HL-60 (cell line): ENCODE results near the gene PKD1.

Source experiments
- DNase-seq, 2 experiments: peaks; one replicate each; pipeline ENCODE4 v3.0.0-alpha.2; 2010 to 2020; ENCODE audit warnings: low read depth in 1 of 2, low spot score in 1 of 2
- H3K27ac ChIP-seq: fragments of 250-450 bp; sonication (Bioruptor Pico); replicated peaks from 2 replicates; pipeline ENCODE4 v1.5.1; 2020; ENCODE audit warnings: mild to moderate bottlenecking, moderate library complexity
- H3K27me3 ChIP-seq: fragments of 250-450 bp; sonication (Bioruptor Pico); 2 replicates; pipeline ENCODE4 v1.5.1; 2021; ENCODE audit warnings: mild to moderate bottlenecking, moderate library complexity; ENCODE audit not compliant: insufficient read depth, poor library complexity, severe bottlenecking
- H3K4me3 ChIP-seq: replicated peaks from 2 replicates; pipeline ENCODE4 v1.5.1; 2011; ENCODE audit warnings: mild to moderate bottlenecking, control low read depth, low read length; ENCODE audit not compliant: insufficient read depth
- CTCF ChIP-seq: IDR thresholded peaks from one replicate; pipeline ENCODE4 v1.5.1; 2011; ENCODE audit warnings: low read length, control low read depth, inconsistent platforms; ENCODE audit not compliant: insufficient read depth
- GABPA ChIP-seq: IDR thresholded peaks from 2 replicates; pipeline ENCODE4 v1.6.1; 2012; ENCODE audit warnings: low read depth
- POLR2AphosphoS5 ChIP-seq: IDR thresholded peaks from 2 replicates; pipeline ENCODE4 v1.6.1; 2012; ENCODE audit warnings: low read depth
- SPI1 ChIP-seq: IDR thresholded peaks from 2 replicates; pipeline ENCODE4 v1.6.1; 2012; ENCODE audit warnings: low read depth, mild to moderate bottlenecking, borderline replicate concordance
- TF ChIP-seq, protein P1 (sequence below): IDR thresholded peaks from 2 replicates; pipeline ENCODE4 v1.6.1; 2012; ENCODE audit warnings: low read depth; ENCODE audit not compliant: insufficient replicate concordance

PKD1 gene

DNA sequence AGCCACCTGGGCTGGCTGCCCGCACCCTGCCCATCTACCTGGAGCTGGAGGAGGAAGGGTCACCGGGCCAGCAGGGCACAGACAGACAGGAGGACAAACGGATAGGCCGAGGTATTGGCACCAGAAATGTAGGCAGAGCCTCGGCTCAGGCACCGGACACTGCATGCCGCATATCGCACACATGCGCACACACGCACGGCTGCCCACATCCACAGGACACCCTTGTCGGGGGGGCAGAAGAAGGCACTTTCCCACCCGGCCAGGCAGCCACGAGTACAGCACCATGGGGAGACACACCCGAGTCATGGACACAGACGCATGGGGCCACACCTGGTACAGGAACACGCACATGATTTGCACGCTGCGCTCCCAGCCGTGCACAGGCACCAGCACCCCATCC lies 46.3 kb upstream of the PKD1 start:
- peaks cover 3% of the 10 kb centered on the region for H3K27me3 ChIP-seq
- no peak overlapping the region for H3K27ac ChIP-seq
- no peak overlapping the region for H3K4me3 ChIP-seq
- no peak for DNase-seq
- TF ChIP-seq GABPA: no peak
- TF ChIP-seq, protein P1, sequence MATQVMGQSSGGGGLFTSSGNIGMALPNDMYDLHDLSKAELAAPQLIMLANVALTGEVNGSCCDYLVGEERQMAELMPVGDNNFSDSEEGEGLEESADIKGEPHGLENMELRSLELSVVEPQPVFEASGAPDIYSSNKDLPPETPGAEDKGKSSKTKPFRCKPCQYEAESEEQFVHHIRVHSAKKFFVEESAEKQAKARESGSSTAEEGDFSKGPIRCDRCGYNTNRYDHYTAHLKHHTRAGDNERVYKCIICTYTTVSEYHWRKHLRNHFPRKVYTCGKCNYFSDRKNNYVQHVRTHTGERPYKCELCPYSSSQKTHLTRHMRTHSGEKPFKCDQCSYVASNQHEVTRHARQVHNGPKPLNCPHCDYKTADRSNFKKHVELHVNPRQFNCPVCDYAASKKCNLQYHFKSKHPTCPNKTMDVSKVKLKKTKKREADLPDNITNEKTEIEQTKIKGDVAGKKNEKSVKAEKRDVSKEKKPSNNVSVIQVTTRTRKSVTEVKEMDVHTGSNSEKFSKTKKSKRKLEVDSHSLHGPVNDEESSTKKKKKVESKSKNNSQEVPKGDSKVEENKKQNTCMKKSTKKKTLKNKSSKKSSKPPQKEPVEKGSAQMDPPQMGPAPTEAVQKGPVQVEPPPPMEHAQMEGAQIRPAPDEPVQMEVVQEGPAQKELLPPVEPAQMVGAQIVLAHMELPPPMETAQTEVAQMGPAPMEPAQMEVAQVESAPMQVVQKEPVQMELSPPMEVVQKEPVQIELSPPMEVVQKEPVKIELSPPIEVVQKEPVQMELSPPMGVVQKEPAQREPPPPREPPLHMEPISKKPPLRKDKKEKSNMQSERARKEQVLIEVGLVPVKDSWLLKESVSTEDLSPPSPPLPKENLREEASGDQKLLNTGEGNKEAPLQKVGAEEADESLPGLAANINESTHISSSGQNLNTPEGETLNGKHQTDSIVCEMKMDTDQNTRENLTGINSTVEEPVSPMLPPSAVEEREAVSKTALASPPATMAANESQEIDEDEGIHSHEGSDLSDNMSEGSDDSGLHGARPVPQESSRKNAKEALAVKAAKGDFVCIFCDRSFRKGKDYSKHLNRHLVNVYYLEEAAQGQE: no peak
- no peak for TF ChIP-seq POLR2AphosphoS5
- TF ChIP-seq SPI1: no peak
- TF ChIP-seq CTCF: no peak

DNA sequence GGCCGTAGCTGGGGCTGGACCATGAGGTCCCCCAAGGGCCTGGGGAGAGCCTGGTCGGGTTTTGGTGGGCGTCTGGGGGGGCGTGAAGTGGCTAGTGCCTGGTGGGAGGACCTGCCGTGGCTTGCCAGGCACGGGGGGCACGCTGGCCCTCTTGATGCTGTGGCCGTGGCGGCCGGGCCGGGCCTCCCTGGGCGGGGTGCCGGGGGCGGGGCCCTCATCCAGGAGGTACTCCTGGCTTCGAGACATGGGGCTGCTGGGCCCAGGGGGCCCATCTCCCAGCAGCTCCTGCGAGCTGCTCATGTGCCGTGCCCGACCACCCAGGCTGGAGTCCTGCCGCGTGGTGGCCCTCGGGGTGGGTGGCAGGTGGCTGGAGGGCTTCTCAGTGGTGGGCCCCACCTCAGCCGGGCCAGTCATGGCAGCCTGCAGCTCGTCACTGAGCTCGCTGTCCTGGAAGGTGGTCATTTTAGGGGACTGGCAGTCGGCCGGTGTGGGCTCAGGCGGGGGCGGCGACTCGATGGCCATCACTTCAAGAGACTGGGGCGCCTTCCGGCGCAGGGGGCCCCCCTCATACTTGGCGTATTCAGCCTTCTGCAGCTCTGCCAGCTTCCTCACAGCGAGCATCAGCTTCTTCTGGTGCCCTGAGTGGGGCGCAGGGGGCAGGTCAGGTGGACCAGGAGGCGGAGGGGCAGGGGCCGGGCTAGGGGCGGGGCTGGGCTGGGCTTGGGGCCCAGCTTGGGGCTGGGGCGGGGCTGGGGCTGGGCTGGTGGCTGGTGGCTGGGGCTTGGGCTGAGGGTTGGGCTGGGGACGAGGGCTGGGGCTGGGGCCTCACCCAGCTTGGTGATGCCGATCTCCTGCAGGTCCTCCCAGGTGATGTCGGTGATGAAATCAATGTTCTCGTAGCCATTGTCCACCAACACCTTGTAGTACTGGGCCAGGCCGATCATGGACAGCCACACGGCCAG lies 45.5 kb upstream of the PKD1 start:
- no peak for DNase-seq
- no peak overlapping the region for H3K27ac ChIP-seq
- H3K4me3 ChIP-seq: no peak overlapping the region
- H3K27me3 ChIP-seq: peaks cover 3% of the 10 kb centered on the region
- TF ChIP-seq SPI1 (no peak), CTCF (no peak), GABPA (no peak), POLR2AphosphoS5 (no peak)
- TF ChIP-seq, protein P1: no peak

- DNase-seq: no peak
- no peak overlapping the region for H3K4me3 ChIP-seq
- no peak overlapping the region for H3K27ac ChIP-seq
- peaks cover 3% of the 10 kb centered on the region for H3K27me3 ChIP-seq
- TF ChIP-seq CTCF (no peak), POLR2AphosphoS5 (no peak), SPI1 (no peak), GABPA (no peak)
- TF ChIP-seq, protein P1: no peak
These were observed 44.8 kb upstream of the PKD1 start for GRCh38 chr16:2180461-2180860.
